Measurements from ENCODE around the gene PSMC3IP.
"Not testable (repeated sequence)": the region's sequence is repeated elsewhere in the genome, so short reads cannot be mapped to it uniquely, and the experiment has no call there.

Gene PSMC3IP

DNA sequence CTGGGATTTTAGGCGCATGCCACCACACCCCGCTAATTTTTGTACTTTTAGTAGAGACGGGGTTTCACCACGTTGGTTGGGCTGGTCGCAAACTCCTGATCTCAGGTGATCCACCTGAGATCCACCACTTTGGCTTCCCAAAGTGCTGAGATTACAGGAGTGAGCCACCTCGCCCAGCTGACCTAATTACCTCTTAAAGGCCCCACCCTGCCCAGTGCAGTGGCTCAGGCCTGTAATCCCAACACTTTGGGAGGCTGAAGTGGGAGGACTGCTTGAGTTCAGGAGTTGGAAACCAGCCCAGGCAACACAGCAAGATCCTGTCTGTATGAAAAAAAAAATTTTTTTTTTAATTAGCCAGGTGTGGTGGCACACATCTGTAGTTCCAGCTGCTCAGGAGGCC is 18.5 kb downstream of the PSMC3IP start:
- H3K4me3 ChIP-seq (ENCODE audit: low read length): no peak overlapping the region
- TF ChIP-seq ZNF274 (IDR thresholded peaks at IDR 0.05; ENCODE audit: low read depth, low read length): no peak

DNA sequence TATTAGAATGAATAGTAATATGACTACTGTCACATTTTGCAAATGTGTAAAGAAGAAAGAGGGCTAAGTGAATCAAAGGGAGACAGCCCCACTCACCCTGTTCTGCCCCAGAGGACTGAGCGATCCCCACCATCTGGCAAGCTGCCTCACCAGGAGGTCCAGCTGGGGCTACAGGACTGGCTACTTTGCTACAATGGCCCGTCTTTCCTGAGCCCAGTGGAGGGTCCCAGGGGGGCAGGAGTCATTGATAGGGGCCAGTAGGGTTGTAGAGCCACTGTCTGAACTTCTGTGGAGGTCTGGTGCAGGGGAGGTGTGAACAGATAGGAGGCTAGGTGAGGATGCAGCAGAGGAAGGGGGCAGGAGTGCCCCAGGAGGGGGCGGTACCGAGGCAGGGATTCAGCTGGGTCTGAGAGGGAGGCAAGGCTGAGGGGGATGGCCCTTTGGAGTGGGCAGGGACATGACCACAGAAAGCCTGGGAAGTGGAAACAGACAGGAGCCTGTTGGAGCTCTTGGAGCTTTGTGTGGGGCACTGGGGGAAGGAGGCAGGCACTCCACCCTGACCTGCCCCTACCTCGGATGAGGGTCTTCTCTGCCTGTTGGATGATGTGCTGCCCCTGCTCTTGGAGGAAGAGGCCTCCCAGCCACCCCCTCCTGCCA is 21.4 kb downstream of the PSMC3IP start:
- H3K4me3 ChIP-seq (ENCODE audit: low read length): not testable (repeated sequence)

DNA sequence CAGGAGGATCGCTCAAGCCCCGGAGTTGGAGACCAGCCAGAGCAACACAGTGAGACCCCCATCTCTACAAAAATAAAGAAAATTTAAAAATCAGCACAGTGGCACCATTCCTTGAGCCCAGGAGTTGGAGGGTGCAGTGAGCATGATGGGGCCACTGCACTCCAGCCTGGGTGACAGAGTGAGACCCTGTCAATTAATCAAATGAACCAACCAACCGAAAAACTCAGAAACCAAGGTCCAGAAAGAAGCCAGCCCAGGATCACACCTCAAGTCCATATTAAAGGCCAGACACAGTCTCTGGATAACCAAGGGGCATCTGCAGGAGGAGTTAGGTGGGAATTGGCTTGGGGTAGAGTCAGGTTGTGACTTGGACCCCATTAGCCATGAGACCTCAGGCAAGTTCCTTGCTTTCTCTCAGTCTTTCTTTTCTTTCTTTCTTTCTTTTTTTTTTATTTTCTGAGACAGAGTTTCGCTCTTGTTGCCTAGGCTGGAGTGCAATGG is 22.4 kb downstream of the PSMC3IP start:
- H3K4me3 ChIP-seq (ENCODE audit: low read length): peak overlapping the region; percentile 82
- no peak for TF ChIP-seq ZNF274 (IDR thresholded peaks at IDR 0.05; ENCODE audit: low read depth, low read length)

DNA sequence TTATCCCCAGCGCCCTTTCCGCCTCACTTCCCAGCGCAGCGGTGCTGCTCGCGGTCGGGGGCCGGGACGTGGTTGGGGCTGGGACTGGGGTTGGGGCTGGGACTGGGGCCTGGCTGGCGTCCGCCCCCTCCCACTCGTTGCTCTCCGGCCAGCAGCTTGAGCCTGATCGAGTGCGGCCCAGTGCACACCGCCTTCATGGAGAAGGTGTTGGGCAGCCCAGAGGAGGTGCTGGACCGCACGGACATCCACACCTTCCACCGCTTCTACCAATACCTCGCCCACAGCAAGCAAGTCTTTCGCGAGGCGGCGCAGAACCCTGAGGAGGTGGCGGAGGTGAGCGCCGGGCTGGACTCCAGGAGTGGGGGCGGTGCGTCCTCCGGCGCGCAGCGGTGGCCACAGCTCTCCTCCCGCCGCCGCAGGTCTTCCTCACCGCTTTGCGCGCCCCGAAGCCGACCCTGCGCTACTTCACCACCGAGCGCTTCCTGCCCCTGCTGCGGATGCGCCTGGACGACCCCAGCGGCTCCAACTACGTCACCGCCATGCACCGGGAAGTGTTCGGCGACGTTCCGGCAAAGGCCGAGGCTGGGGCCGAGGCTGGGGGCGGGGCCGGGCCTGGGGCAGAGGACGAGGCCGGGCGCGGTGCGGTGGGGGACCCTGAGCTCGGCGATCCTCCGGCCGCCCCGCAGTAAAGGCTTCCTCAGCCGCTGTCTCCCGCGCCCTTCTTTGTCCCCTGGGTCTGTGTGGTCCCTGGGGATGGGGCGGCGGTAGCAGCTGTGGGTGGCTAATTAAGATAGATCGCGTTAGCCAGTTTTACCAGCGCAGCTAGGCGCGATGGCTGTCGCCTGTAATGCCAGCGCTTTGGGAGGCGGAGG is 23.0 kb downstream of the PSMC3IP start:
- peak overlapping the region; percentile 82 for H3K4me3 ChIP-seq (ENCODE audit: low read length)
- TF ChIP-seq ZNF274 (IDR thresholded peaks at IDR 0.05; ENCODE audit: low read depth, low read length): no peak

DNA sequence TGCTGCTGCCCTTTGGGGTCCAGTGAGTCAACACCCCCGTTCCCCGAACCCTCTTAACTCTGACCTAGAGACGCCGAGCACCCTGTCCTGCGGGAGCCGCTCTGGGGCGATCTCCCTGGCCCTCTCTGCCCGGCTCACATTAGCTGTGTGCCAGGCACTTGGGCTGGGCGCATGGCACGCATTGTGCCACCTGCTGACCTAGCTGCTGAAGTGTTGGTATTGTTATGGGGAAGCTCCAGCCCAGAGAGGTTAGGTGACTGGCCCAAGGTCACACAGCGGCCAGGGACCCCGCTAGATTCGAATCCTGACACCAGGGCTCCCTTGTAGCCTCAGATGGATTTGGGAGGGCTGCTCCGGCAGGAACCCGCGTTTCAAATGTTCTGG is 23.7 kb downstream of the PSMC3IP start:
- no peak for TF ChIP-seq ZNF274 (IDR thresholded peaks at IDR 0.05; ENCODE audit: low read depth, low read length)
- peak overlapping the region; percentile 82 for H3K4me3 ChIP-seq (ENCODE audit: low read length)

DNA sequence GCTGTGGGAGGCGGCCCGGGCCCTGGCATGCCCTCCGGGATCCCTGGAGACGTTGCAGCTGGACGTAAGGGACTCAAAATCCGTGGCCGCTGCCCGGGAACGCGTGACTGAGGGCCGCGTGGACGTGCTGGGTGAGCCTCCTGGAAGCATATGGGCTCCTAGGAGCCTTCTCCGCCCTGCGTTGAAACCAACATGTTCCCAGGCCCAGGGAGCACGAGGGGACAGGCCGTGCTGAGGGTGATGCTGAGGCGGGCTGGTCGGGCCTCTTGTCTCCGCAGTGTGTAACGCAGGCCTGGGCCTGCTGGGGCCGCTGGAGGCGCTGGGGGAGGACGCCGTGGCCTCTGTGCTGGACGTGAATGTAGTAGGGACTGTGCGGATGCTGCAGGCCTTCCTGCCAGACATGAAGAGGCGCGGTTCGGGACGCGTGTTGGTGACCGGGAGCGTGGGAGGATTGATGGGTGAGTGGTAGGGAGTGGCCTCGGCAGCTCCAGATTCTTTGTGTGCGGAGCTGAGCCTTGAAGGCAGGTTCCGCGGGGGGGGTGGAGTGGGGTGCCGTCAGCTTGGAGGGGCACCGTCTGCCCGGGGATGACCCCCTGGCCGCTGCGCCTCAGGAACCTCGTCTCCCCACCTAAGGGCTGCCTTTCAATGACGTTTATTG is 24.2 kb downstream of the PSMC3IP start:
- no peak overlapping the region; the same call in 1 of the 2 replicates for H3K4me3 ChIP-seq (ENCODE audit: low read length)
- no peak for TF ChIP-seq ZNF274 (IDR thresholded peaks at IDR 0.05; ENCODE audit: low read depth, low read length)

DNA sequence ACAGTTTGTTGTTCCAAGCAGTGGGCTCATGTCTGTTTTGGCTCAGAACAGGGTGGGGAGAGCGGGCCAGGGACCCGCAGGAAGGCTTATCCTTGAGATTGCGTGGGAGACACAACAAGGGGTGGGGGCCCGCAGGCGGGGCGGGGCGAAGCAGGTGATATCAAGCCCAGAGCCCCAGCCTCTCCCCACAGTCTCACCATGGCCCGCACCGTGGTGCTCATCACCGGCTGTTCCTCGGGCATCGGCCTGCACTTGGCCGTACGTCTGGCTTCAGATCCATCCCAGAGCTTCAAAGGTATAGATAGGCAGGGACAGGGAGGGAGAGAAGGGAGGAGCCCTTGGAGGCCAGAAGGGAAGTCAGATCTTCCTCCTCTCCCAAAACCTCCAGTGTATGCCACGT is 24.8 kb downstream of the PSMC3IP start, which contains the start of gene HSD17B1:
HSD17B1 (plus strand) TSS at position 188 of the 400 bp plus-strand sequence; CDS start at position 199, 11 bp downstream.
- H3K4me3 ChIP-seq (ENCODE audit: low read length): peak within 1 kb of the TSS; percentile 82; the same call in 1 of the 2 replicates

DNA sequence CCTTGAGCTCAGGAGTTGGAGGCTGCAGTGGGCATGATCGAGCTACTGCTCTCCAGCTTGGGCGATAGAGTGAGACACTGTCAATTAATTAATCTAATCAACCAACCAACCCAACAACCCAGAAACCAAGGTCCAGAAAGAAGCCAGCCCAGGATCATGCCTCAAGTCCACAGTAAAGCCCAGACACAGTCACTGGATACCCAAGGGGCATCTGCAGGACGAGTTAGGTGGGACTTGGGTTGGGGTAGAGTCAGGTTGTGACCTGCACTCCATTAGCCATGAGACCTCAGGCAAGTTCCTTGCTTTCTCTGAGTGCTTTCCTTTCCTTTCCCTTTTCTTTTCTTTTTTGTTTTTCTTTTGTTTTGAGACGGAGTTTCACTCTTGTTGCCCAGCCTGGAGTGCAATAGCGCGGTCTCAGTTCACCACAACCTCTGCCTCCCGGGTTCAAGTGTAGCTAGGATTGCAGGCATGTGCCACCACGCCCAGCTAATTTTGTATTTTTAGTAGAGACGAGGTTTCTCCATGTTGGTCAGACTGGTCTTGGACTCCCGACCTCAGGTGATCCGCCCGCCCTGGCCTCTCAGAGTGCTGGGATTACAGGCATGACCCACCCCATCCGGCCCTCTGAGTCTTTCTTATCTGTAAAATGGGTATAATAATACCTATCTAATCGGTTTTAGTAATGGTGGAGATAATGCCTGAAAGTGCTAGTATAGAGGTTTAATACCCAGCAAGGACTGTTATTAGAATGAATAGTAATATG is 28.4 kb downstream of the PSMC3IP start:
- TF ChIP-seq ZNF274 (IDR thresholded peaks at IDR 0.05; ENCODE audit: low read depth, low read length): no peak
- no peak overlapping the region; the same call in 1 of the 2 replicates for H3K4me3 ChIP-seq (ENCODE audit: low read length)

DNA sequence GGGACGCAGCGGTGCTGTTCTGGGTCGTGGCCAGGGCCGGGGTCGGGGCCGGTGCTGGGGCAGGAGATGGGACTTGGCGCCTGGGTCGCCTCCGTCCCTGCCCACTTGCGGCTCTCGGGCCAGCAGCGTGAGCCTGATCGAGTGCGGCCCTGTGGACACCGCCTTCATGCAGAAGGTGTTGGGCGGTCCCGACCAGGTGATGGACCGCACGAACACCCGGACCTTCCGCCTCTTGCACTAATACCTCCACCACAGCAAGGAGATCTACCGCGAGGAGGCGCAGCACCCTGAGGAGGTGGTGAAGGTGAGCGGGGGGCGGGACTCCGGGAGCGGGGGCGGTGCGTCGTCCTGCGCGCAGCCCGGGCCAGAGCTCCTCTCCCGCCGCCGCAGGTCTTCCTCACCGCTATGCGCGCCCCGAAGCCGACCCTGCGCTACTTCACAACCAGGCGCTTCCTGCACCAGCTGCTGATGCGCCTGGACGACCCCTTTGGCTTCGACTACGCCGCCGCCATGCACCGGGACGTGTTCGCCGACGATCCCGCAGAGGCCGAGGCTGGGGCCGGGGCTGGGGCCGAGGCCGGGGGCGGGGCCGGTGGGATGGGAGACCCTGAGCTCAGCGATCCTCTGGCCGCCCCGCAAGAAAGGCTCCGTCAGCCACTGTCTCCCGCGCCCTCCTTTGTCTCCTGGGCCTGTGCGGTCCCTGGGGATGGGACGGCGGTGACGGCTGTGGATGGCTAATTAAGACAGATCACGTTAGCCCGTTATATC is 29.3 kb downstream of the PSMC3IP start:
- H3K4me3 ChIP-seq (ENCODE audit: low read length): peak overlapping the region; percentile 20; the same call in 1 of the 2 replicates
- TF ChIP-seq ZNF274 (IDR thresholded peaks at IDR 0.05; ENCODE audit: low read depth, low read length): no peak

DNA sequence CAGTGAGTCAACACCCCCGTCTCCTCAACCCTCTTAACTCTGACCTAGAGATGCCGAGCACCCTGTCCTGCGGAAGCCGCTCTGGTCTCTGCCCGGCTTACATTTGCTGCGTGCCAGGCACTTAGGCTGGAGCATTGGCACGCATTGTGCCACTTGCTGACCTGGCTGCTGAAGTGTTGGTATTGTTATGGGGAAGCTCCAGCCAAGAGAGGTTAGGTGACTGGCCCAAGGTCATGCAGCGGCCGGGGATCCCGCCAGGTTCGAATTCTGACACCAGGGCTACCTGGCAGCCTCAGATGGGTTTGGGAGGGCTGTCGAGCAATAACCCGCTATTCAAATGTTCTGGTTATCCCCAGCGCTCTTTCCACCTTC is 29.8 kb downstream of the PSMC3IP start:
- no peak overlapping the region; the same call in 1 of the 2 replicates for H3K4me3 ChIP-seq (ENCODE audit: low read length)
- TF ChIP-seq ZNF274 (IDR thresholded peaks at IDR 0.05; ENCODE audit: low read depth, low read length): no peak

DNA sequence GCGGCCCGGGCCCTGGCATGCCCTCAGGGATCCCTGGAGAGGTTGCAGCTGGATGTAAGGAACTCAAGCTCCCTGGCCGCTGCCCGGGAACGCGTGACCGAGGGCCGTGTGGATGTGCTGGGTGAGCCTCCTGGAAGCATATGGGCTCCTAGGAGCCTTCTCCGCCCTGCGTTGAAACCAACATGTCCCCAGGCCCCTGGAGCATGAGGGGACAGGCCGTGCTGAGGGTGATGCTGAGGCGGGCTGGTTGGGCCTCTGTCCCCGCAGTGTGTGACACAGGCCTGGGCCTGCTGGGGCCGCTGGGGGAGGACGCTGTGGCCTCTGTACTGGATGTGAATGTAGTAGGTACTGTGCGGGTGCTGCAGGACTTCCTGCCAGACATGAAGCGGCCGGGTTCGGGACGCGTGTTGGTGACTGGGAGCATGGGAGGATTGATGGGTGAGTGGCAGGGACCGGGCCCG is 30.5 kb downstream of the PSMC3IP start:
- H3K4me3 ChIP-seq (ENCODE audit: low read length): no peak overlapping the region

DNA sequence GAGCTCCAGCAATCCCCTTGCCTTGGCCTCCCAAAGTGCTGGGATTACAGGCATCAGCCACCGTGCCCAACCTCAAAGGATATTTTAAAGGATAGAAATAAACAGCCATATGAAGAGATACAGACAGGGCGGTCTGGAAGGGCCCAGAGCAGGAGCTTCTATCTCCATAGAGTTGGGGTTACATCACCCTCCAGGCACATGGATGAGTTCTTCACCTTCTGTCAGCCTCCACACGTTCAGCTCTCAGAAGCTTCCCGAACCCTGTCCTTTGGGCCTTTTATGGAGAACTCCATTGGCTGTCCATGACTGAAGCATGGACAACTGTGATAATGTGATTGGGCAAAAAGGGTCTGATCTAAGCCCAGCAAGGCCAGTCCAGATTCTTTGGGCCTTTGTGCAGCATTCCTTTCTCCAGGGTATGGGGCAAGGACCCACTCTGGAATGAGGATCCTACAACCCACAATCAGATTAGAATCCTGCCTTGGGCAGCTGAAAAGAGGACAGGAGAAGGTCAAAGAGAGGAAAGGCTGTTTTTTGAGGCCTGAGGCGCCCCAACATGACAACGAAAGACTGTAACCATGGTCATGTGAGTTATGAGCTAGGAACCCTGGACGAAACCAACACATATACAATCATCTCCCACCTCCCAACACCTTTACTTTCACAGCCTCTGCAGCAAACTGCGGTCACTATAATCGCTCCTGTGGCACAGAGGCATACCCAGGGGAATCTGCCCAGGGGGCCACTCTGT is 31.6 kb downstream of the PSMC3IP start:
- H3K4me3 ChIP-seq (ENCODE audit: low read length): not testable (repeated sequence)

More for the DNA sequence above, 30.5 kb downstream of the PSMC3IP start:
- TF ChIP-seq ZNF274 (IDR thresholded peaks at IDR 0.05; ENCODE audit: low read depth, low read length): no peak
